ENCODE results near the gene FGR.

DNA sequence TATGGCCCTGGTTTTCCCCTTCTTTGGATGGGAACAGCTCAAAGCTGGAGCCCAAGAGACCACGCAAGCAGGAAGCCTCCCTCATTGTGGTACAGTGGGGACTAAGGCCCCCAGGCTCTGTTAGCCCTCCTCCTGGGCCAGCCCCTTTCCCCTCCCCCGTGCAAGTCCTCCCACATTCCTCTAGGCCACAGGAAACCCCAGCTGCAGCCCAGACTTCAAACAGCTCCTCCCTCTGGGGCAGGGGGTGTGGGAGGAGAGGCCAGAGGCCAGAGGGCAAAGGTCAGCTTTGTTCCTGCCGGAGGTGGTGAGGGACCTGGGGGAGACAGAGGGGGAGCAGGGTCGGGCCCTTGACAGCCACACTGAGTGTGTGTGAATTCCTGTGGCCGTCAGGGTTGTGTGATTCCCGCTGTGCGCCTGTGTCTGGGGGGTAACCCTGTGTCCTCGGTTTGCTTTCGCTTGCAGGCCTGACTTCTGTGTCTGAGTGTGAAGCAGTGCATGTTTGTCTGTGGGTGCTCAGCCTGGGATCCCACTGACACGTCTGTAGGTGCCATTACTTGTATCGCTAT lies 27.7 kb downstream of the FGR start:
- TF ChIP-seq, protein P1, sequence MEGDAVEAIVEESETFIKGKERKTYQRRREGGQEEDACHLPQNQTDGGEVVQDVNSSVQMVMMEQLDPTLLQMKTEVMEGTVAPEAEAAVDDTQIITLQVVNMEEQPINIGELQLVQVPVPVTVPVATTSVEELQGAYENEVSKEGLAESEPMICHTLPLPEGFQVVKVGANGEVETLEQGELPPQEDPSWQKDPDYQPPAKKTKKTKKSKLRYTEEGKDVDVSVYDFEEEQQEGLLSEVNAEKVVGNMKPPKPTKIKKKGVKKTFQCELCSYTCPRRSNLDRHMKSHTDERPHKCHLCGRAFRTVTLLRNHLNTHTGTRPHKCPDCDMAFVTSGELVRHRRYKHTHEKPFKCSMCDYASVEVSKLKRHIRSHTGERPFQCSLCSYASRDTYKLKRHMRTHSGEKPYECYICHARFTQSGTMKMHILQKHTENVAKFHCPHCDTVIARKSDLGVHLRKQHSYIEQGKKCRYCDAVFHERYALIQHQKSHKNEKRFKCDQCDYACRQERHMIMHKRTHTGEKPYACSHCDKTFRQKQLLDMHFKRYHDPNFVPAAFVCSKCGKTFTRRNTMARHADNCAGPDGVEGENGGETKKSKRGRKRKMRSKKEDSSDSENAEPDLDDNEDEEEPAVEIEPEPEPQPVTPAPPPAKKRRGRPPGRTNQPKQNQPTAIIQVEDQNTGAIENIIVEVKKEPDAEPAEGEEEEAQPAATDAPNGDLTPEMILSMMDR (IDR thresholded peaks at IDR 0.05; ENCODE audit: low read depth, low read length) = no peak
- no peak for TF ChIP-seq POLR2A (IDR thresholded peaks at IDR 0.05; ENCODE audit: extremely low read depth, insufficient read length)
- TF ChIP-seq MAX (IDR thresholded peaks at IDR 0.05; ENCODE audit: low read depth, low read length) = no peak
- TF ChIP-seq MYC (IDR thresholded peaks at IDR 0.05; ENCODE audit: low read depth, low read length) = no peak

All from NB4 (cell line).